PFSK-1 (cell line): ENCODE results near the gene FGD2.

ENCODE experiments used
- POLR2AphosphoS5 ChIP-seq: IDR thresholded peaks from 2 replicates; pipeline ENCODE4 v1.6.1; 2012; ENCODE audit warnings: low read depth, mild to moderate bottlenecking, control low read depth, low read length, moderate library complexity
- REST ChIP-seq, 2 experiments: IDR thresholded peaks; 2 replicates each; pipeline versions ENCODE4 v1.6.1 to v1.8.0; 2011 to 2012; ENCODE audit warnings: low read depth in 2 of 2, low read length in 2 of 2, control low read depth in 1 of 2, inconsistent platforms in 1 of 2, mild to moderate bottlenecking in 1 of 2, moderate library complexity in 1 of 2; ENCODE audit not compliant: insufficient read depth in 1 of 2
- SIN3A ChIP-seq: IDR thresholded peaks from 2 replicates; pipeline ENCODE4 v1.6.1; 2012; ENCODE audit warnings: mild to moderate bottlenecking, low read length, moderate library complexity, borderline replicate concordance; ENCODE audit not compliant: insufficient read depth
- TAF1 ChIP-seq: IDR thresholded peaks from 2 replicates; pipeline ENCODE4 v1.6.1; 2012; ENCODE audit warnings: low read length, control low read depth, borderline replicate concordance; ENCODE audit not compliant: insufficient read depth

- TF ChIP-seq TAF1 (no peak), REST (IDR thresholded peaks at IDR 0.05; ENCODE audit: insufficient read depth in 1 of 2, low read depth in 2 of 2, low read length in 2 of 2) (no peak), SIN3A (no peak), POLR2AphosphoS5 (no peak)
These were observed 19.3 kb downstream of the FGD2 start for GRCh38 chr6:37024656-37025337.
